Mesothelial cell of epicardium (in vitro differentiated cells): ENCODE measurements around the gene GJB5. TPM values are rescaled to one million over a fixed set of nuclear protein-coding genes. Genes with fewer than 3 reads are reported as not detected.

Experiments
- DNase-seq, 2 experiments: peaks; one replicate each; pipeline ENCODE4 v3.0.0; 2021; ENCODE audit warnings: low spot score in 2 of 2; ENCODE audit not compliant: unreplicated experiment in 2 of 2
- H3K27ac Mint-ChIP-seq: 2 replicates; pipeline ENCODE4 v1.8.0; 2021; ENCODE audit warnings: mixed read lengths
- H3K27me3 Mint-ChIP-seq: 2 replicates; pipeline ENCODE4 v1.8.0; 2021; ENCODE audit warnings: low read depth, mixed read lengths
- H3K36me3 Mint-ChIP-seq: 2 replicates; pipeline ENCODE4 v1.8.0; 2021; ENCODE audit warnings: mixed read lengths
- H3K4me1 Mint-ChIP-seq: 2 replicates; pipeline ENCODE4 v1.8.0; 2021; ENCODE audit warnings: mixed read lengths
- H3K4me3 Mint-ChIP-seq: 2 replicates; pipeline ENCODE4 v1.8.0; 2021; ENCODE audit warnings: mild to moderate bottlenecking, moderate library complexity, mixed read lengths
- H3K9me3 Mint-ChIP-seq: 2 replicates; pipeline ENCODE4 v1.8.0; 2021; ENCODE audit warnings: mixed read lengths
- total RNA-seq: library from RNA; stranded (reverse); gene quantifications from 3 replicates; pipeline ENCODE4 v1.2.1, GENCODE V29; 2021
- TF ChIP-seq, protein P1 (sequence below): fragments of 200-600 bp; sonication (generic); IDR thresholded peaks from one replicate; pipeline ENCODE4 v1.5.0; 2021; ENCODE audit warnings: antibody characterized with exemption; ENCODE audit not compliant: unreplicated experiment

The GJB5 gene
- total RNA-seq, 1 donor from 2014 or later = 0.38 TPM

- H3K4me3 Mint-ChIP-seq = no peak overlapping the region
- H3K27me3 Mint-ChIP-seq = peaks cover 30% of the 10 kb centered on the region
- H3K9me3 Mint-ChIP-seq = no peaks in the 10 kb centered on the region
- DNase-seq = no peak
- no peak overlapping the region for H3K27ac Mint-ChIP-seq
- H3K36me3 Mint-ChIP-seq = no peaks in the 10 kb centered on the region
- TF ChIP-seq, protein P1, sequence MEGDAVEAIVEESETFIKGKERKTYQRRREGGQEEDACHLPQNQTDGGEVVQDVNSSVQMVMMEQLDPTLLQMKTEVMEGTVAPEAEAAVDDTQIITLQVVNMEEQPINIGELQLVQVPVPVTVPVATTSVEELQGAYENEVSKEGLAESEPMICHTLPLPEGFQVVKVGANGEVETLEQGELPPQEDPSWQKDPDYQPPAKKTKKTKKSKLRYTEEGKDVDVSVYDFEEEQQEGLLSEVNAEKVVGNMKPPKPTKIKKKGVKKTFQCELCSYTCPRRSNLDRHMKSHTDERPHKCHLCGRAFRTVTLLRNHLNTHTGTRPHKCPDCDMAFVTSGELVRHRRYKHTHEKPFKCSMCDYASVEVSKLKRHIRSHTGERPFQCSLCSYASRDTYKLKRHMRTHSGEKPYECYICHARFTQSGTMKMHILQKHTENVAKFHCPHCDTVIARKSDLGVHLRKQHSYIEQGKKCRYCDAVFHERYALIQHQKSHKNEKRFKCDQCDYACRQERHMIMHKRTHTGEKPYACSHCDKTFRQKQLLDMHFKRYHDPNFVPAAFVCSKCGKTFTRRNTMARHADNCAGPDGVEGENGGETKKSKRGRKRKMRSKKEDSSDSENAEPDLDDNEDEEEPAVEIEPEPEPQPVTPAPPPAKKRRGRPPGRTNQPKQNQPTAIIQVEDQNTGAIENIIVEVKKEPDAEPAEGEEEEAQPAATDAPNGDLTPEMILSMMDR = no peak
- no peaks in the 10 kb centered on the region for H3K4me1 Mint-ChIP-seq
Observed at GRCh38 chr1:34739613-34740012, 15.2 kb upstream of the GJB5 start.

DNA sequence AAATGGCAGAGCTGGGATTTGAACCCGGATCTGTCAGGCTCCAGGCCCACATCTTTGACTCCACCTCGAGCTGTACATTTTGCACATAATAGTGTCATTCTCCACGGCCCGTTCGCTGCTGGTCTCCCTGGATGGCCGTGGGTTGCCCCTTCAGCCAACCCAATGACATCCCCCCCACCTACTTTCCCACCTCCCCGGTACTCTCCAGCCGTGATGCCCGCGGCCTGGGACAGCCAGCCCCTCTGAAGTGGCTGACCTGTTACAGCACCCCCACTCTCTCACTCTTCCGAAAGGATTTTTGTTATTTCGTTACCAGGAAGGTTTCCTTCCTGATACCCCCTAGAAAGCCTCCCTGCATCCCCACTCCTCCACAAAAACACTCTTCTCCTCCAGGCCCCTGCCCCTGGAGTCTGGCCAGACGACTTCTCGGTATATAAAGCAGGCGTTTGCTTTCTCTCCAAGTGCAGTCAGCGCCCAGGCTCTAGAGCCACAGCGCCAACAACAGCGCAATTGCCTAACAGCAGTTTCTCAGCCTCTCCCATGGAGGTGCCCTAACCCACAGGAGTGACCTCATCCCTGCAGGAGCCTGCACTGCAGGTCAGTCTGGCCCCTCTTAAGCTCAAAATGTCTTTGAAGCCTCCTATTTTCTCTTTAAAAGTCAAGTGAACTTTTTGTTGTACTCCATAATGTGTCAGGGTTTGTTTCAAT lies 14.5 kb upstream of the GJB5 start:
- H3K36me3 Mint-ChIP-seq = no peaks in the 10 kb centered on the region
- H3K4me1 Mint-ChIP-seq = no peaks in the 10 kb centered on the region
- DNase-seq = no peak
- no peak overlapping the region for H3K4me3 Mint-ChIP-seq
- TF ChIP-seq, protein P1 = no peak
- no peaks in the 10 kb centered on the region for H3K9me3 Mint-ChIP-seq
- no peak overlapping the region for H3K27ac Mint-ChIP-seq
- H3K27me3 Mint-ChIP-seq = peaks cover 35% of the 10 kb centered on the region

- no peak overlapping the region for H3K4me3 Mint-ChIP-seq
- H3K36me3 Mint-ChIP-seq = no peaks in the 10 kb centered on the region
- peak; percentile 76 to 95 for DNase-seq
- H3K9me3 Mint-ChIP-seq = no peaks in the 10 kb centered on the region
- H3K27ac Mint-ChIP-seq = no peak overlapping the region
- peaks cover 36% of the 10 kb centered on the region for H3K27me3 Mint-ChIP-seq
- no peaks in the 10 kb centered on the region for H3K4me1 Mint-ChIP-seq
- TF ChIP-seq, protein P1 = peak; percentile 89
Observed at GRCh38 chr1:34742667-34743270, 12.1 kb upstream of the GJB5 start.

GRCh38 chr1:34743775-34744174 lies 11.1 kb upstream of the GJB5 start:
- TF ChIP-seq, protein P1 = no peak
- Mint-ChIP-seq H3K27ac (no peak overlapping the region), H3K27me3 (peaks cover 45% of the 10 kb centered on the region), H3K9me3 (no peaks in the 10 kb centered on the region), H3K36me3 (no peaks in the 10 kb centered on the region), H3K4me1 (no peaks in the 10 kb centered on the region), H3K4me3 (no peak overlapping the region)
- no peak for DNase-seq

DNA sequence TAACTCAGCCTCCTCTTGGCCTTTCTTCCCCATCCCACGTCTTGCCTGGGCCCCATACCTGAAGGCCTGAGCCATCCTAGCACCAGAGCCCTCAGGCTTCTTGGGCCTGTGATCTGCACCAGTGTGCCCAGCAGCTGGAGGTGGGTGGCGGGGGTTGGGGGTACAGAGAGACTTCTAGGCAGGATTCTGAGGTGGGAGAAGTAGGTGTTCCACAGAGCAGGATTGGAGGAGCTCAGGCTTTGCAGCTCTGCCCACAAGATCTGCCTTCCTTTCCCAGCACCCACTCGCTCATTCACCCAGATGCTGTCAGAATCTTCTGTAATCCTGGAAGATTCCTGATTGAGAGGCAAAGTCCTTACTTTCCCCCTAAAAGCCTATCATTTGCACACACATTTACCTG lies 10.0 kb upstream of the GJB5 start:
- Mint-ChIP-seq H3K36me3 (no peaks in the 10 kb centered on the region), H3K9me3 (no peaks in the 10 kb centered on the region), H3K27ac (no peak overlapping the region), H3K4me1 (no peaks in the 10 kb centered on the region), H3K4me3 (no peak overlapping the region), H3K27me3 (peaks cover 49% of the 10 kb centered on the region)
- TF ChIP-seq, protein P1 = no peak
- no peak for DNase-seq
